KMS-11 (cell line): Measurements from ENCODE around the gene MYNN.

Source experiments
- H2AFZ ChIP-seq: fragments of 200-600 bp; sonication (generic); 2 replicates; pipeline ENCODE4 v1.6.1; 2016; ENCODE audit warnings: antibody characterized with exemption, mixed run types, low read depth
- H3K27ac ChIP-seq: fragments of 200-600 bp; sonication (generic); 2 replicates; pipeline ENCODE4 v1.6.1; 2016; ENCODE audit warnings: mild to moderate bottlenecking, mixed run types
- H3K27me3 ChIP-seq: fragments of 200-600 bp; sonication (generic); 2 replicates; pipeline ENCODE4 v1.6.1; 2017; ENCODE audit warnings: mild to moderate bottlenecking, low read depth, mixed run types, moderate library complexity; ENCODE audit not compliant: insufficient read depth
- H3K36me3 ChIP-seq: fragments of 200-600 bp; sonication (generic); 2 replicates; pipeline ENCODE4 v1.6.1; 2017; ENCODE audit warnings: mild to moderate bottlenecking, mixed run types; ENCODE audit not compliant: insufficient read depth
- H3K4me1 ChIP-seq: fragments of 200-600 bp; sonication (generic); 2 replicates; pipeline ENCODE4 v1.6.1; 2016; ENCODE audit warnings: mild to moderate bottlenecking, low read depth, mixed run types; ENCODE audit not compliant: poor library complexity, severe bottlenecking
- H3K4me2 ChIP-seq: fragments of 200-600 bp; sonication (generic); 2 replicates; pipeline ENCODE4 v1.7.0; 2016; ENCODE audit warnings: mild to moderate bottlenecking, mixed run types
- H3K4me3 ChIP-seq: fragments of 200-600 bp; sonication (generic); IDR thresholded peaks from 2 replicates; pipeline ENCODE4 v1.6.1; 2017; ENCODE audit warnings: low read depth, low read length, mixed read lengths; ENCODE audit not compliant: insufficient read depth
- H3K79me2 ChIP-seq: fragments of 200-600 bp; sonication (generic); 2 replicates; pipeline ENCODE4 v1.6.1; 2016; ENCODE audit warnings: low read depth, mixed run types; ENCODE audit not compliant: insufficient read depth
- H3K9ac ChIP-seq: fragments of 200-600 bp; sonication (generic); 2 replicates; pipeline ENCODE4 v1.6.1; 2016; ENCODE audit warnings: mild to moderate bottlenecking, mixed run types
- H4K20me1 ChIP-seq: fragments of 200-600 bp; sonication (generic); 2 replicates; pipeline ENCODE4 v1.6.1; 2016; ENCODE audit warnings: mild to moderate bottlenecking, mixed run types; ENCODE audit not compliant: insufficient read depth
- TF ChIP-seq, protein P1 (sequence below): fragments of 200-600 bp; sonication (generic); conservative IDR thresholded peaks from 2 replicates; pipeline ENCODE4 v1.6.1; 2017; ENCODE audit warnings: low read depth, mild to moderate bottlenecking, antibody characterized with exemption, low read length, moderate library complexity, mixed read lengths

The MYNN gene

DNA sequence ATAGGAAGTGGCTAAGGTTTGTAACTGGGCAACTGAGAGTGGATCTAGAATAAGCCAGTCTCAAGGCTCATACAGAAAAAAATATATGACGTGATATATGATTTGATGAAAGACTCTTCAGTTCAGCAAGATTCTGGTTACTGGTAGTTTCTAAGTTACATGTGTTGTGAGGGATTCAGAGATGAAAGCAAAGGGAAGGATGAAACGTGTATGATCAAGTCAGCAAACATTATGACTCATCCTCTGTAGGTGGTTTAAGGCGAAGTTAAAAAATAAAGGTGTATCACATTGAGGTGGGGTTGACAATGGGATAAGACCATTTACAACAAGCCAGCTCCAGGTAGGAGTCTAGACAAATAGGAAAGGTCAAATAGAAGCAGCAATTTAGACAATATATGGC lies 24.5 kb upstream of the MYNN start:
- no peaks in the 10 kb centered on the region for H3K79me2 ChIP-seq
- H3K4me1 ChIP-seq, result peaks cover under 1% of the 10 kb centered on the region
- no peak overlapping the region for H3K9ac ChIP-seq
- H3K27me3 ChIP-seq, result no peaks in the 10 kb centered on the region
- H3K36me3 ChIP-seq, result no peaks in the 10 kb centered on the region
- no peak overlapping the region for H3K4me2 ChIP-seq
- no peaks in the 10 kb centered on the region for H4K20me1 ChIP-seq
- H2AFZ ChIP-seq, result no peak overlapping the region
- TF ChIP-seq, protein P1, sequence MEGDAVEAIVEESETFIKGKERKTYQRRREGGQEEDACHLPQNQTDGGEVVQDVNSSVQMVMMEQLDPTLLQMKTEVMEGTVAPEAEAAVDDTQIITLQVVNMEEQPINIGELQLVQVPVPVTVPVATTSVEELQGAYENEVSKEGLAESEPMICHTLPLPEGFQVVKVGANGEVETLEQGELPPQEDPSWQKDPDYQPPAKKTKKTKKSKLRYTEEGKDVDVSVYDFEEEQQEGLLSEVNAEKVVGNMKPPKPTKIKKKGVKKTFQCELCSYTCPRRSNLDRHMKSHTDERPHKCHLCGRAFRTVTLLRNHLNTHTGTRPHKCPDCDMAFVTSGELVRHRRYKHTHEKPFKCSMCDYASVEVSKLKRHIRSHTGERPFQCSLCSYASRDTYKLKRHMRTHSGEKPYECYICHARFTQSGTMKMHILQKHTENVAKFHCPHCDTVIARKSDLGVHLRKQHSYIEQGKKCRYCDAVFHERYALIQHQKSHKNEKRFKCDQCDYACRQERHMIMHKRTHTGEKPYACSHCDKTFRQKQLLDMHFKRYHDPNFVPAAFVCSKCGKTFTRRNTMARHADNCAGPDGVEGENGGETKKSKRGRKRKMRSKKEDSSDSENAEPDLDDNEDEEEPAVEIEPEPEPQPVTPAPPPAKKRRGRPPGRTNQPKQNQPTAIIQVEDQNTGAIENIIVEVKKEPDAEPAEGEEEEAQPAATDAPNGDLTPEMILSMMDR, result no peak
- no peak overlapping the region for H3K27ac ChIP-seq
- H3K4me3 ChIP-seq, result no peak overlapping the region

DNA sequence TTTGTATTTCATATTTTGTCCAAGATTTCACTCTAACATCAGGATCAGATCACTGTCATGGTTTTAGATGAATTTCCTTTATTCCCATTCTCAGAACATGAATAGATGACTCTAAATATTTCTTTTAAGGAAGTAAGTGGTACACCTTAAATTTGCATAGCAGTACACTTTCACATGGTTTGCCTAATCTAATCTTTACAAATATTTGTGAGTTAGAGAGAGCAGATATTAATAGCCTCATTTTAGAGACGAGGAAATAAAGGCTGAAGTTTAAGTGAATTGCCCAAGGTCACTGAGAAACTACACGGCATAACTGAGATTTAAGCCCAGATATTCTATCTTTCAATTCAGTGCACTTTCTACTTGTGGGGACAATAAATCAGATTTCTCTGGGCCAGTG lies 22.5 kb upstream of the MYNN start:
- no peak overlapping the region for H3K4me2 ChIP-seq
- H3K9ac ChIP-seq, result no peak overlapping the region
- H3K27ac ChIP-seq, result no peak overlapping the region
- H4K20me1 ChIP-seq, result no peaks in the 10 kb centered on the region
- H3K4me1 ChIP-seq, result no peaks in the 10 kb centered on the region
- no peaks in the 10 kb centered on the region for H3K79me2 ChIP-seq
- H3K36me3 ChIP-seq, result no peaks in the 10 kb centered on the region
- no peak overlapping the region for H2AFZ ChIP-seq
- H3K4me3 ChIP-seq, result no peak overlapping the region
- no peaks in the 10 kb centered on the region for H3K27me3 ChIP-seq
- TF ChIP-seq, protein P1, result no peak

DNA sequence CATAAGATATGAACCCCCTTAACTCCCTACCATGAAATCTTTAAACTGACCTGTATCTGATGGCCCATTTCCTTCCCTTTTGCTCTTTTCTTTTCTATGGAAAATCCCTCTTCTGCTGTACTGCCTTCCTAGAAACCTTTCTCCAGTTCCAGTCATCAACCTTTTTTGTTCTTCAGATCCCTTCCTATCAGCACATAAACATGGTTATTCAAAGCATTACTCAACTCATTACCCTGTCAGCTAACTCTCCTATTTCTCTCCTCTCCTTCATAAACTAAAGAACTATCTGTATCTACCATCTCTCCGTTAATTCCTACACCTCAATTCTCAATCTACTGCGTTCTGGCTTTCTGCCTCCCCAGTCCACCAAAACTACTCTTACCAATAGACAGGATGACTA lies 21.3 kb upstream of the MYNN start:
- no peaks in the 10 kb centered on the region for H4K20me1 ChIP-seq
- no peak overlapping the region for H3K9ac ChIP-seq
- no peak overlapping the region for H3K4me2 ChIP-seq
- H3K27ac ChIP-seq, result no peak overlapping the region
- H3K27me3 ChIP-seq, result no peaks in the 10 kb centered on the region
- H3K4me1 ChIP-seq, result no peaks in the 10 kb centered on the region
- H2AFZ ChIP-seq, result no peak overlapping the region
- H3K4me3 ChIP-seq, result no peak overlapping the region
- H3K79me2 ChIP-seq, result no peaks in the 10 kb centered on the region
- TF ChIP-seq, protein P1, result no peak
- H3K36me3 ChIP-seq, result no peaks in the 10 kb centered on the region

DNA sequence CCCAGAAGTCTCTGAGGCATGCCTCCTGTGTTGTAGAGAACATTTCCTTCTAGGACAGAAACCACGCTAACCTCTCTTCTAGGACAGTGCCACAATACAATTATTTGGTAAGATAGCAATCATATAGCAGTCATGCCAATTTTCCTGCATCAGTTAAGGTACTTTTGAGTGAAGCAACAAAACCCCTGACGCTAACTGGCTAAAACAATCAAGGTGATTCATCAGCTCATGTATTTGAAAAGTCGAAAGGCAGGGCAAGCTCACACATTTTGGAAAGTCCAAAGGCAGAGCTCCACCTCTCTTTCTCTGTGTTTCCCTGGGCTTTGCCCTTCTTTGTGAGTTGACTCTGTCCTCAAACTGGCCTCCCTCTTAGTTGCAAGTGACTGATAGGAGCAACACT lies 18.5 kb upstream of the MYNN start:
- H3K4me1 ChIP-seq, result no peaks in the 10 kb centered on the region
- H3K27me3 ChIP-seq, result no peaks in the 10 kb centered on the region
- no peaks in the 10 kb centered on the region for H3K79me2 ChIP-seq
- H3K9ac ChIP-seq, result no peak overlapping the region
- no peak overlapping the region for H2AFZ ChIP-seq
- no peak overlapping the region for H3K27ac ChIP-seq
- H4K20me1 ChIP-seq, result no peaks in the 10 kb centered on the region
- no peaks in the 10 kb centered on the region for H3K36me3 ChIP-seq
- TF ChIP-seq, protein P1, result no peak
- no peak overlapping the region for H3K4me3 ChIP-seq
- H3K4me2 ChIP-seq, result no peak overlapping the region

DNA sequence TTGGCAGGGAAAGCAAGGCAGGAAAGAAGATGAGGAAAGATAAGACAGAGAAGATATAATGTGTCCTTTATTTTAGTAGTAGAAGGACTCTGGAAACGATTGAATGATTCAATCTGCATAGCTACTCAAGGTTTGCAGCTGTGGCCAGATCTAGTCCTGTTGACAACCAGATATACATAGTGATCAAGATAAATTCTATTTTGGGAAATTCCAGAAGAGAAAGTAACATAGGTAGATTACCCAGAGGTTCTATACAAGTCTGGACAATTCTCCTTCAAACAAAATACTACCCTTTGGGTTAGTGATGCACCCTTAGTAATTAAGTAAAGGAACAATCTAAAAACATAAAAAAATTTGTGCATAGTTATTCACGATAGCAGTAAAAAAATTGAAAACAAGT lies 17.7 kb upstream of the MYNN start:
- Histone ChIP-seq H3K4me1 (no peaks in the 10 kb centered on the region), H3K36me3 (no peaks in the 10 kb centered on the region), H3K27me3 (no peaks in the 10 kb centered on the region), H3K27ac (no peak overlapping the region), H3K4me3 (no peak overlapping the region), H4K20me1 (no peaks in the 10 kb centered on the region), H3K9ac (no peak overlapping the region), H3K4me2 (no peak overlapping the region), H2AFZ (no peak overlapping the region), H3K79me2 (no peaks in the 10 kb centered on the region)
- TF ChIP-seq, protein P1, result no peak
